GM19035 (cell line): Measurements from ENCODE around the gene SNCA.

Experiments used
- ATAC-seq: cut with Tn5 transposase; IDR thresholded peaks from one replicate; pipeline ENCODE4 v1.9.1; 2021; ENCODE audit not compliant: unreplicated experiment

Gene SNCA

DNA sequence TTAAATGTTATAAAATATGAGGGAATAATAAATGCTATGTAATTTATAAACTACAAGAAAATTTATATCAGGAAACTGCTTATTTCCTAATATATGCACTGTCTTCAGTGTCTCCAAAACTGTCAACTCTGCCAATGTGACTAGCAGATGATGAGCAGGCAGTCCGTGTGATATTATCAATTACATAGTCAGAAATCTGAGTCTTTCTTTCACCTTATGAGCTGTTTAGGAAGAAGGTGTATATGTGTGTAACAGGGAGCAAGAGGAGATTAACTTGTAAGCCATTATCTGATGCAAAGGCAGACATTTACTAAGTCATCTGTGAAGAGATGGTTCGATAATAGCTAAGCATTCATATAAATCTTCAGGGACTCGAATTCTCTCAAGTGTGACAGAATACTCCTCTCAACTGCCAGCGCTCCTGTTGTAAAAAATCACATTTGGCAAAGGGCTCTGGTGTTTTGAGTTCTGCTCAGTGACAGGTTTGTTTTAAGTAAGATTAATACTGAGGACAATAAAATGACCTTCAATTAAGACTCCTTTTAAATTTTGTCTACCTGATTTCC is 79.7 kb downstream of the SNCA start:
- ATAC-seq, result no peak

DNA sequence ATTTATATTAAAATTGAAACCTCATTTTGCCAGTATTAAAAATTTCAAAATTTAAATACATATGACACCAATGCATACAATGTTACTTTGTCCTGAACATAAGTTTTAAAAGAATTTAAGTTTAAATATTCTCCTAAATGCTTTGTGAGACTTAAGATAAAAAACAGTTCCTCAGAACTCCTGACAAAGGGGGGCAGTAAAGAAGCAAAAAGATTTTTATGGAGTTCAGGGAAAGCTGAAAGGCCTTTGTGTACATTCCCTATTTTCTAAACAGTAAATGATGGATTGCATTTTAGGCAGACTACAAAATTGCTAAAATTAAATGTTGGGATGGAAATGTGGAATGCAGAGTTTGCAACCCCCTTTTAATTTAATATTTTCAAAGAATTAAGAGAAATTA is 81.7 kb downstream of the SNCA start:
- ATAC-seq, result no peak

DNA sequence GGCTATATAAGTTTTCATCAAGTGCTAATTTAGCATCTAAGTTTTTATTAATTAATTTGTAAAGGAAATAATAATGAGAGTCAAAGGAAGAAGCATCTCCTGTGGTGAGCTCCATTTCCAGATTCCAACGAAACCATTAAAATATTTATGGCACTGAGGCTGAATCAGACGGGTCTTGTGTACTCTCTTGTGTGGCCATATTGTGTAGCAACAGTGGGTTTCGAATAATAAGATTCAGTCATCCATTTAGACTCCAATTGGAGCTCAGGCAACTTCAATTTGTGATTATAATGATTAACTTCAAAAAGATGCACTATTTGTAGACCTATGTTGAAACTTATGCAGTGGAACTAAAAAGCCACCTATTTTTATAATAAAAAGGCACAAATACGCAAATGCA is 82.4 kb downstream of the SNCA start:
- no peak for ATAC-seq

DNA sequence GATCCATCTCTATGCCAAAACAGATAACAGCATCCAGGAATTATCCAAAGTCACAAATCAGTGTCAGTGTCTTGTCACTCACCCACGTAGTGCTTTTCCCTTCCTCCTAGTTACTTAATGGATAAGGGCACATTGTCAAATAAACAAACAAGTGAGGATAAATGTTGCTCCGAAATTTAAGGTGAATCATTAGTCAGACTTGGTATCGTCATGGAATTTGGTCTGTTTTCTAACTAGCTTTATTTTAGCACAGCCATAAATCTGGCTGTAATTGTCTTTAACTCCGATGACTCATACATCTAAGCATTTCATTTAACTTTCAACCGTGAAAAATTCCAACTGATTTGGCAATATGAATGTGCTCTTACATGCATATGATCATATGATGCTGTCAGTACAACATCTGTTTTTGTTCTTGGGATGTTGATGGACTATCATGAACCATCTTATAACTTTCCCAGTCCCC is 83.3 kb downstream of the SNCA start:
- no peak for ATAC-seq

DNA sequence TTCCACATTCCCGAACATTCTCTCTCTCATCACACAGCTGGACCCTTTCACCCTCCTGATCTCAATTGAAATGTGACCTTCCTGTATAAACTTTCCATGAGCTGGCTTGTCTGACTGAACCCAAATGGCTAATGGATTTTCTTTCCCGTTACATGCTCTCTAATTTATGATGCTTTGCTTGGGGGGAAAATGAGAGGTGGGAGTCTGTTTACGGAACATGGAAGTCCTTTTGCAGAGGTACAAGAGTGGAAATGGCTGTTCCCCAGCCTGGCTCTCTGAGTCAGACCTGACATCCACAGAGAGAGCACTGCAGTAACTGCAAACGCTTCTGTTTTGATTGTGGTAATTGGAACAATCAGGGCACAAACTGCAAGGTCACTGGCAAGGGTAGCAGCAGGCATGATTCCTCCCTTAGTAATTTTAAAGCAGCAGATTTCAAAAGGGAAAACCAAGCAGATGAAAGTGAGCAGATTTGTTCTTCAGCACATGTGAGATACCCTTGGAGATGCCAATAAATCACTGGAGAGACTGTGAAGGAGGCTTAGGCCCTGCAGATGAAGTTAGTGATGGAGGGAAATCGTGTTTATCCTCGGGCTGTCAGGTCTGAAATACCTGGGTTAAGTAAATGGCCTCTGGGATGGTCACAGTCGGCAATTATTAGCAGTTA is 83.9 kb downstream of the SNCA start:
- ATAC-seq, result no peak

DNA sequence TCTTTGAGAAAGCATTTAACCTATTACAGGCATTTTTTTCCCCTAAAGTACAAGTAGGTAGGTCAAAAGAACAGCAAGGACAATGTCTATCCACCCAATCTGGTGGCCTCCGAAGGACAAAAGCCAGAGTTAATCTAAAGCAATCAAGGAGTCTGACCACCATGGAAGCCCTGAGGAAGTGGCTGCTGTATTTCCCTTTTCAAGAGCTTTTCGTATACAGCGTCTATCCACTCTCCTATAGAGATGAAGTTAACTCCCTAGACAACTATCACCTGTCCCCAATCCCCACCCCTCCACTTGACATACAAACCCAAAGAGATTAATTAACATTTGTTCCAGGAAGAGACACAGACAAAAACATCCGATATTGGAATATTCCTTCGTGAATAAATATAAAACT is 85.5 kb downstream of the SNCA start:
- no peak for ATAC-seq

DNA sequence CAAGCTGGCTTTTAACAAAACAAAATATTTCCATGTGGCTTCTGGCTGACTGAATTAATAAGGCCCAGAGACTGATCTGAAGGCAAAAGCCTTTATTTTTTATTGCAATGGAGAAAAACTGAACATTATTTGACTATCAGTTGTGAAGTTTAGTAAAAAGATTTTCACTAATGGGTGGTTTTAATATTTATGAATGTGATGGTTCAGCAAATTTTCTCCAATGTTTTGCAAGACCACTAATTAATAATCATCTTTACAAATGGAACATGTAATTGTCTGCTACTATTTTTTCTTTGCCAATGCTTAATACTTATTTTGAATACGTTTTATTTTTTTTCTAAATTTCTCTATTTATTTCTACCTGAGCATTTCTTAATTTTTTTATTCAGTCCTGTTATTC is 90.6 kb downstream of the SNCA start:
- no peak for ATAC-seq

DNA sequence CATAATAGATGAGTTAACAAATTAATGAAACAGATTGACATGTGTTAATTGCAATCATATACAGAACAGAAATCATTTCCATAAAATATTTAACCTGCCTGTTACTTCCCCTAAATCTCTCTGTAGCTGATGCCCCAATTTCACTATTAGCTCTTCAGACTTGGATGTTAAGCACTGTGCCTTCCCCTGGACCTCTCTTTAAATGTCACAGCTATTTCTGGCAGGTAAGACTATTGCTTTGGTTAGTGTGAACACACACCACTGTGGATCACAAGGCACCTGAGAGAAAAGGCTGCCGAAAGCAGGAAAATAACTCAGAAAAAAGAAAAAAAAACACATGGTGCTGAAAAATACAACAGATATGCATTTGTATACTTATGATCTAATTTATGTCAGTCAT is 91.3 kb downstream of the SNCA start:
- no peak for ATAC-seq

DNA sequence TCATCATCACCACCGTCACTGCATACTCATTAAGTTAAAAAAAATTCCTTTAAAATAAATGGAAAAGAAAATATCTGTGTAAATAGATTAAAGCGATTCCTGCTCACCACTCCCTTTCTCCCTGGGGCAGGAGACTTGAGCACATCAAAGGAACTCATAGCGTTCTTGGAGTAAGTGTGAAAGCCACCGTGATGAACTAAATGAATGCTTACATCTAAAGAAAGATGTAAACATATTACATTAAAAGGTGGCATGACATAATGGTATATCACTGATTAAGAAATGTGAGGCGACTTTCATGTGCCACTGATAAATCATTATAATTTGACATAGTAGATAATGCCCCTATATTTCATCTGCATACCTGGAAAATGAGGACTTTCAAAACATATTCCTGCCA is 92.0 kb downstream of the SNCA start:
- no peak for ATAC-seq

DNA sequence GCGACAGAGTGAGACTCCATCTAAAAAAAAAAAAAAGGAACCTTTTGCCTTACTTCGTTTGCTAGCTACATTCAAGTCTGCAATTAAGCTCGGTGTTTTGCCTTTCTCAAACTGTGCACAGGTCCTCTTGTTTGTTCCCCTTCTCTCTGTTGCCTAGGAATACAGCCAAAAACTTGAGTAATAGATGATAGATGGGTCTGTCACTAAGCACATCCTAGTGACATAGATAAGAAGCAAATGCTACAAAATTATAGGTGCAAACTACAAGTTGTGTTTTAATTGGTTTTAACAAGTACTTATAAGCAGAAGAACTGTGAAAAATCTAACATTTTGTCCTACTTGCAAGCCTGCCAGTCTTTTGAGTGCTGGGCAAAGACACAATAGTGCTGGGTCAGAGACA is 95.2 kb downstream of the SNCA start:
- no peak for ATAC-seq

DNA sequence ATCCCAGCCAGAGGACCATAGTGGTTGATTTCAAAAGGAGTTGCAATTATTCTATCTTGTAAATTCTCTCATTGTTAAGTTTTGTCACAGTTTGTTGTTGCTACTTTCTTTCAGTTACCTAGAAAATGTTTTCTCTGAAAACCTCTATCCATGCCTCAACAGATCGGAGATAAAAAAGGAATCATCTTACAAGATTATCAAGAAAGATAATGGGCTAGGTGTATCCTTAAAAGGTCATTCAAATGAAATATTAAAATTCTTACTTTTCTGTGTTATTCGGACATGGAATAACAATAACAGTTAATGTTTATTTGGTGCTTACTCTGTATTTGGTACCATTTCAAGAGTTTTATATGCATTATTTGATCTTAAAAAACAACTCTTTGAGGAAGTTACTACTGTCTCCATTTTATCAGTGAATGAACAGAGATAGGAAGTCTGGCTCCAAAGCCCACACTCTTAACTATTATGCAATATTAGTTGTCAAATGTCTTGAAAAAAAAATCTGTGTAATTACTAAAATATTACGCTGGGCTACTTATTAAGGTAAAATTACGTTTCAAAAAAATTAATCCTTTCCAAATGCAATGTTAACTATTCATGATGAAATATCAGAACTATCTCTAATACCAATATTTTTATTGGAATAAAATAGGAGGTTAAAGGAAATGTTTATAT is 97.5 kb downstream of the SNCA start:
- ATAC-seq, result no peak

DNA sequence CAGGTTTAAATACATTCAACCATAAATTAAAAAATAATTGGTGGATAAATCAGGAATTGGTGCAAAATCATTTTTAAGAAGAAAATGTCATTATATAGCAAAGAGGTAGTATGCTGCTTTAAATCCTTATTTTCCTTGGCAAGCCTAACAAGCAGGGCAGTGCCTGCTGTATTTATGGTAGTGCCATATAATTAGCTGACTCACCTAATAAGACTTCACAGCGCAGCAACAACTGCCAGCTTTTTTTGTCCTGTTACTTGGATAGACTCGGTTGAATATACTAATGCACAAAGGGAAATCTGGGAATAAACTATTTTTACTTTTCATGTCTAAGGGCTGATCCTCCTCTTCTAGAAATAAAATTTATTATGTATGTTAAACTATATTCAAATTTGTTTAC is 99.1 kb downstream of the SNCA start:
- no peak for ATAC-seq

DNA sequence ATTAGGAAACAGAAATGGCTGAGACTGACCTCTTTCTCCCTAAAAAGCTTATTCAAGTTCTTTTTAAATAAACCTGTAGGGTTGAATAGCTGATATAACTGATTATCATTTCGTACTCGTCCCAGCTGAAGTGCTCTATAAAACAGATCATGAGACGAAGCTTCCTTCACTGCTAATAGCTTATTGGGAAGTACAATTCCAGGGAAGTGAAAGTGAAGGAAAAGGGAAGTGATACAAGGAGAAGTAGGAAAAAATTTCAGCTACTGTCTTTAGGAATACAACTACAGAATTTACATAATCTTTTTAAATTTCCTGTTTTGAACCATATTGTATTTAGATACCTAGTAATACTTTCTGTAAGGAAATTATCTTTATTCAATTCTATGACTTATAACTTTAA is 103.0 kb downstream of the SNCA start:
- no peak for ATAC-seq

DNA sequence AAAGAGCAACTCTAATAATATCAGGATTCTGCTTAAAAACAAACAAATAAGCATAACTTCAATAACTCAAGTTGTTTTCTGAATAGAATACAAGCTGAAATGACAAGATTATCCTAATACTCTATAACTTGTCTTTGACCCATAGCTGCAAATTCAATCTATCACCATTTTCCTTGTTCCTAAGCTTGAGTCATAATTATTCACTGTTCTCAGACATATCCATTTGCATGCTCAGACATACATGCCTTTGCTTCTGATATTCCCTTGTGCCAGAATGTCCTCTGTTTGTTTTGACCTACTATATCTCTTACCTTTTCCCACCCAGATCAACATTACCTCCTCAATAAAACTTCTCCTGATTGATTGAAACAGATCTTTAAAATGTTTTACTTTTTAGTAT is 109.7 kb downstream of the SNCA start:
- ATAC-seq, result no peak

DNA sequence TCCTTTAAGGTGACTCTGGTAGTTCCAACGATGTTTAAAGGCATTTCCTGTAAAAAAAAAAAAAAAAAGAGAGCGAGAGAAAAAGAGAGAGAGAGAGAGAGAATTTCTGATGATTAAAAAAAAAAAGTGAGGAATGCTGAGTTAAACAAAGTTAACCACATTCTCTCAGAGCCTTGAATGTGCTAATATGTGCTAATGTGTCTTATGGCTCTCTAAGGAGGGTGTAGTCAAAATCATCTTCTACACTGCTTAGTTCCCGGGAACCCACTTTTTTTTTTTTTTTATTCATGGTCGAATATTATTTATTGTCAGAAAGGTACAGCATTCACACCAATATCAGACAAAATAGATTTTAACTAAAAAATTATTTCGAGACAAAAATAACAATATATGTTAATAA is 111.7 kb downstream of the SNCA start:
- no peak for ATAC-seq

DNA sequence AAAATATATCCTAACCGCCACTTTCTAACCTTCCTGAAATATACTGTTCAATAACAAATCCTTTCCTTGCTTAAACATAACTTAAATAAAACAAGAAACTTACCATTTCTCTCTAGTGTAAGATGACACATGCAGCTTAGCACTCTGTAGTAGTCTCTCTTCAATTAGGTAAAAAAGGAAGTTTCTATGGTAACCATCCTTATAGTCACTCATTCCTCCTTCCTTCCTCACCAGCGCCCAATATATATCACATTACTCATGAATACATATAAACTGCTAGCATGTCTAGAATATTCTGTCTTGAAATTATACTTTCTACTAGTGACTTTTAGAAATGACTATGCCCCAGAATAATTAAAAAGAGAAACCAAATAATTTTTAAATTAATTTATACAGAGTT is 112.2 kb downstream of the SNCA start:
- ATAC-seq, result no peak

DNA sequence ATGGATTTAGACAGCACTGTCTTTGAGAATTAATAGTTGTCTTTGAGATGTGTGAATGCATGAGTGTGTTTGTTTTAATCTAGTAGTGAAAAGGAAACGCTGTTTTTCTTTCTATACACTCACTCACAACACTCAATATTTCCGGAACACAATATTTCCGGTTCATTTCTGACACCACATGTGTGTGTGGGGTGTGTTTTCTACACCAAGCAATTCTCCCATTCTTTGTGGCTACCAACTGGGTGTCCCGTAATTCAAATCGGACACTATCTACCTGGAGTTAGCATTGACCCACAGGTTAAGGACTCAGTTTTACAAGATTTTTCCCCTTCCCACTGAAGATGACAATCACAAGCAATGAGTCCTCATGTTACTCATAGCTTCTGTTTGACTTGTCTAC is 113.9 kb downstream of the SNCA start:
- no peak for ATAC-seq

DNA sequence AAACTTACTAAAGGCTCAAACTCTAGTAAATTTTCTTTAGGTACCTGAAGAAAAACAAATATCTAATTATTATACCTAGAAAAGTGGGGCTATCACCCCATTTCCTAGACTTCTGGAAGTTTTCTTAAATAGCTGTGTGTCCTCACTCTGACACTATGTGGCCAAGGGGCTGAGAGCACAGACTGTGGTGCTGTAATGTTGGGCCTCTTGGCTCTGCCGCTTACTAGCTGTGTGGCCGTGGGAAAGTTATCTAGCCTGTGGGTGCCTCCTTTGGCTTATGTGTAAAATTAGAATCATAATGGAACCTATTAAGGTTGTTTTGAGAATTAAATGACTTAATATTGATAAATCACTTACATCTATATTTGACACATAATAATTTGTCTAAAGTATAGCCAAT is 114.4 kb downstream of the SNCA start:
- no peak for ATAC-seq

DNA sequence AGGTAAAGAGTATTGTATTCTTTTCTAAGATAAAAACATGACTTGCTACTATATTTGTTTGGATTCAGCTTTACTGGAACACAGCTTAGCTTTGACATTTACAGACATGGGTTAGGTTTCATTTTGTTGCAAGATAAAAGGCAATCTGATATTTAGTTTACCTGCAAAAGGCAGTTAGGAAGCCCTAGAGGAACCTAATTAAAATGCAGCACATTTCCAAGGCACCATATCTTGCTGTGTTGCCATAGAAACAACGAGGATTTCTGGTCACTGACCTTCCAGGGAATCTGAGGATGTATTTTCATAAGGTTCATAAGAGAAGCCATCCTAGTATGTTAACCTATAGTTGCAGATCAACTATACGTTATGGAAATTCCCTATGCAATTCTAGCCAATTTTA is 116.0 kb downstream of the SNCA start:
- no peak for ATAC-seq

DNA sequence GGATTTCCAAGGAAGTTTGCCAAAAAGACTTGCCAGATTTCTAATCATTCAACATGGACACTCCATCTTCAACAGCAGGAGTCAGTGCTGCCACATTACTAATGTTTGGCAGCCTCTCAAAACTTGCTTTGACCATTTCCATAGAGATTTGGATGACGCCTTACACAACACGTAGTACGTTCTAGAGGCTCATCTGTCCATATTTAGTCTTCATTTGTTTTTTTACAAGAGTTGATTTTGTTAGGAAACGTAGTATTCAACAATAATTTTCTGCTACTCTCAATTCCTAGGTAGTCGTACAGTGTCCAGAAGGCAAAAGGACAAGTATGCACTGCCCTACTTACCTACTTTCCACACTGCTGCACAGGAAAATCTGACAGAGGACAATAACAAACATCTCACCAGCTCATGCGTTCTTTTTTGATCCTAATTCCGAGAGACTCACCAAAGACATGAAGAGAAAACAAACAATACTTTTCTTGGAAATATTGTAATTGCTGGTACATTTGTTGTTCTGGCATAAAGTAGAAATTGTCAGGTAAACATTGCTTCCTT is 117.3 kb downstream of the SNCA start:
- ATAC-seq, result no peak

DNA sequence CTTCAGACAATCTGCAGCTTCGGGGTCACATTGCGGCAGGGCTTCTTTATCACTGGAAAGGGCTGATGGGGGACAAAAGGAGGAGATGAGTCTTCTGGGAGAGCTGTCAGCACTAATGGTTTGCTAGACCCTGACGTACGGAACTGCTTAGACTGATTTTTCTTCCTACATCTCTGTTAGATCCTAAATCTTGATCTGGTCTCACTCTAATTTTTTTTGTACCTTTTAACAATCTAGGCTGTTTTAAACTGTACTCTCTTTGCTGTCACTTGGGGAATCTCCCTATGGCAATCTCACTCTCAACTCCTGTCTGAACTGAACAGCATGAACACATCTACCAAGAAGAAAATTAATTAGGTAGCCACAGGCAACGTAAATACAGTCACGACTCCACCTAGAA is 120.1 kb downstream of the SNCA start:
- no peak for ATAC-seq

DNA sequence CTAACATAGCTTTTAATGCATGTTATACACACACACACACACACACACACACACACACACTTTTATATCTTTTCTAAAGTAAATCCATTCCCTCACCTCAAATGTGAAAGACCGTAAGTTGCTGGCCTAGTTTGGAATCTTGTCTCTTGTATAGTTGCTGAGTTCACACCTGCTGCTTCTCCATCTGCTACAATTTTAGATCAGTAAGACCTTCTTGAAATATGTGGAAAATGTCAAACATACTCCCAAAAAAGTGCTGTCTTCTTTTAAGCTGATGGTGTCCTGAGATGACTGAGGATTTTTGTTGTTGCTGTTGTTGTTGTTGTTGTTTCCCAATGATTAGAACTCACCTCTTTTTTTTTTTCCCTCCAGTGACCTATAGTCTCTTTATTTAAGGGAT is 121.3 kb downstream of the SNCA start:
- ATAC-seq, result no peak
